Motor neuron (in vitro differentiated cells): ENCODE results near the gene MAP1LC3B2. TPM values are rescaled to one million over a fixed set of nuclear protein-coding genes. Genes with fewer than 3 reads are reported as not detected.
"Not testable (repeated sequence)": the region's sequence is repeated elsewhere in the genome, so short reads cannot be mapped to it uniquely, and the experiment has no call there.

Experiments
- ATAC-seq, 8 experiments: fragments of 200-7000 bp; cut with Tn5 transposase; replicated peaks in 6 of 8; 2 replicates each; pipeline ENCODE4 v1.8.0; 2021; ENCODE audit warnings: mild to moderate bottlenecking in 8 of 8, moderate library complexity in 8 of 8
- H3K27ac ChIP-seq, 2 donors: fragments of 250-450 bp; sonication (Bioruptor Pico); 2 replicates each; pipeline ENCODE4 v1.9.0; 2021; ENCODE audit warnings: antibody characterized with exemption in 2 of 2, mild to moderate bottlenecking in 2 of 2, moderate library complexity in 1 of 2
- H3K4me1 ChIP-seq, 2 donors: fragments of 250-450 bp; sonication (Bioruptor Pico); replicated peaks in 1 of 2; 2 replicates each; pipeline ENCODE4 v1.6.1; 2021; ENCODE audit warnings: antibody characterized with exemption in 2 of 2, mild to moderate bottlenecking in 2 of 2, moderate library complexity in 1 of 2
- H3K4me3 ChIP-seq, 5 donors: fragments of 250-450 bp; sonication (Bioruptor Pico); 2 replicates each; pipeline ENCODE4 v1.9.0; 2021; ENCODE audit warnings: antibody characterized with exemption in 5 of 5, mild to moderate bottlenecking in 5 of 5, moderate library complexity in 4 of 5
- WGBS, 10 experiments: fragments of 450-650 bp; shearing (Covaris generic); methylation state at CpG; one replicate each; pipeline ENCODE4 v1.0.0; 2022; 5-methylcytosine and 5-hydroxymethylcytosine counted together
- in situ Hi-C, 9 experiments: fragments of 400-800 bp; cut with MboI; loops; one replicate each; pipeline ENCODE4 v1.15.0; 2021; ENCODE audit warnings: low sequenced_read_pairs in 9 of 9, low pct_unique_long_range_greater_than_20kb in 2 of 9; ENCODE audit not compliant: unreplicated experiment in 9 of 9
- total RNA-seq, 8 experiments: library from RNA; unstranded; fragments of 300-600 nt; gene quantifications; 2 replicates each; pipeline versions ENCODE4 v1.2.3 to v1.2.4, GENCODE V29; 2022

The MAP1LC3B2 gene
- total RNA-seq, 8 experiments from 2014 or later = 0.61 to 3.8 (median 1.1) TPM

DNA sequence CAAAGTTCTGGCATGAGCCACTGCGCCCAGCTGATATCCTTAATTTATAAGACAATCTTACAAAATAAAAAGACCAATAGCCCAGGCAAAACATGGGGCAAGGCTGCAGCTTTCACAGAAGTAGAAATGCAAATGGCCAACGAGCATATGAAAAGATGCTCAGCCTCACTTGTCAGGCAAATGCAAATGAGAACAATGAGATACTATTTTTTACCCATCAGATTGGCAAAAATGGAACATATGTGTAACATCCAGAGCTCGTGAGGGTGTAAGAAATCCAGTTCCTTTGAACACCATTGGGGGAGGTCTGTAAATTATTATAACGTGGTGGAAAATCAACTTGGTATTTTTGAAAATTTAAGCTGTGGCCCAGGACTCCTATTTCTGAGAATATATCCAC lies 14.6 kb downstream of the MAP1LC3B2 start:
- 21 to 100% (median 64%) methylated on average over 1 to 4 of the region's 4 CpGs for WGBS, 10 experiments
- in situ Hi-C loops = no loop called here
- Histone ChIP-seq H3K27ac (no peak overlapping the region), H3K4me3 (no peak overlapping the region), H3K4me1 (no peaks in the 10 kb centered on the region)
- ATAC-seq = no peak

GRCh38 chr12:116575754-116576153 lies 16.6 kb downstream of the MAP1LC3B2 start:
- in situ Hi-C loops = loop anchor here in 1 of 9 experiments (25.0 kb wide), 1 partner anchor 288 kb away; the partner anchor contains the start of gene MED13L
- not testable (repeated sequence) for H3K4me3 ChIP-seq, H3K27ac ChIP-seq, ATAC-seq, H3K4me1 ChIP-seq
- WGBS, 10 experiments = 90 to 100% (median 96%) methylated on average over 2 to 12 of the region's 24 CpGs; no CpG with 5 or more reads in 5 of the 10 experiments

- H3K4me3 ChIP-seq = no peak overlapping the region
- H3K4me1 ChIP-seq = no peaks in the 10 kb centered on the region
- no peak for ATAC-seq
- WGBS, 10 experiments = 33 to 97% (median 90%) methylated on average over 1 to 4 of the region's 4 CpGs; no CpG with 5 or more reads in 1 of the 10 experiments
- H3K27ac ChIP-seq = no peak overlapping the region
- in situ Hi-C loops = loop anchor here in 1 of 9 experiments (25.0 kb wide), 1 partner anchor 290 kb away; the partner anchor contains the start of gene MED13L
Measured at GRCh38 chr12:116577154-116577561, 18.0 kb downstream of the MAP1LC3B2 start.

DNA sequence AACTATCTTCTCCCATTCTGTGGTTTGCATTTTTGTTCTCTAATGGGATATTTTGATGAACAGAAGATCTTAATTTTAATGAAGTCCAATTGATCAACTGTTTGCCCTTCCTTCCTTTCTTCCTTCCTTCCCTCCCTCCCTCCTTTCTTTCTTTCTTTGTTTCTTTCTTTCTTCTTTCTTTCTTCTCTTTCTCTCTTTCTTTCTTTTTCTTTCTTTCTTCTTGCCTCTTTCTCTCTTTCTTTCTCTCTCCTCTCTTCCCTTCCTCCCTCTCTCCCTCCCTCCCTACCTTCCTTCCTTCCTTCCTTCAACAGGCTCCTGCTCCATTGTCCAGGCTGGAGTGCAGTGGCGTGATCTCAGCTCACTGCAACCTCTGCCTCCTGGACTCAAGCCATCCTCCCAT lies 18.9 kb downstream of the MAP1LC3B2 start:
- H3K4me3 ChIP-seq = no peak overlapping the region
- peaks cover 4 to 5% of the 10 kb centered on the region in 2 donors for H3K4me1 ChIP-seq
- in situ Hi-C loops = loop anchor here in 1 of 9 experiments (25.0 kb wide), 1 partner anchor 291 kb away; the partner anchor contains the start of gene MED13L
- ATAC-seq = no peak
- H3K27ac ChIP-seq = no peak overlapping the region
- 96 to 100% (median 100%) methylated on average over 1 of the region's 1 CpG; no CpG with 5 or more reads in 2 of the 10 experiments for WGBS, 10 experiments

DNA sequence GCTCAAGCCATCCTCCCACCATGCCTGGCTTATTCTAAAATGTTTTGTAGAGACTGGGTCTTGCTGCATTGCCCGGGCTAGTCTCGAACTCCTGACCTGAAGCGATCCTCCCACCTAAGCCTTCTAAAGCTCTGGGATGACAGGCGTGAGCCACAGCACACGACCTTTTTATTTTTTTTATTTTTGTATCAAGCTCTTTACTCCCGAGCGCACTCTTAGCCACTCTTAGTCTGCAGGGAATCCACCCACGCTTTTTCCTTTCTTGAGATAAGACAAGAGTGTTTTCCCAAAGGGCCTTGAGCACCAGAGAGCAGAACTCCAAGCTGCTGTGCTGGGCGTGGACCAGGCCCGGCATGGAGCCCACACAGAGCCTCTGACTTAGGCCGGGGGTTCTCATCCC lies 23.4 kb downstream of the MAP1LC3B2 start:
- peak in 4 of 8 experiments; percentile 11 to 45 (median 22) for ATAC-seq
- WGBS, 10 experiments = 30 to 83% (median 70%) methylated on average over 2 to 11 of the region's 11 CpGs; no CpG with 5 or more reads in 3 of the 10 experiments
- no peak overlapping the region for H3K4me3 ChIP-seq
- H3K27ac ChIP-seq = peak overlapping the region in 1 of 2 donors; percentile 12
- in situ Hi-C loops = loop anchor here in 1 of 9 experiments (25.0 kb wide), 1 partner anchor 295 kb away; the partner anchor contains the start of gene MED13L
- H3K4me1 ChIP-seq = peaks cover 10 to 11% of the 10 kb centered on the region in 2 donors

GRCh38 chr12:116583129-116583694 lies 24.0 kb downstream of the MAP1LC3B2 start:
- peak in 3 of 8 experiments; percentile 21 to 53 (median 52) for ATAC-seq
- 38 to 100% (median 65%) methylated on average over 1 to 6 of the region's 6 CpGs for WGBS, 10 experiments
- in situ Hi-C loops = loop anchor here in 1 of 9 experiments (25.0 kb wide), 1 partner anchor 296 kb away; the partner anchor contains the start of gene MED13L
- H3K4me1 ChIP-seq = peaks cover 10 to 11% of the 10 kb centered on the region in 2 donors
- no peak overlapping the region for H3K4me3 ChIP-seq
- H3K27ac ChIP-seq = no peak overlapping the region

GRCh38 chr12:116587270-116587669 lies 28.1 kb downstream of the MAP1LC3B2 start:
- no peak for ATAC-seq
- Histone ChIP-seq H3K4me1 (peaks cover 10 to 13% of the 10 kb centered on the region in 2 donors), H3K27ac (no peak overlapping the region), H3K4me3 (no peak overlapping the region)
- in situ Hi-C loops = loop anchor here in 1 of 9 experiments (25.0 kb wide), 1 partner anchor 300 kb away; the partner anchor contains the start of gene MED13L
- 50 to 100% (median 86%) methylated on average over 1 to 2 of the region's 2 CpGs; no CpG with 5 or more reads in 2 of the 10 experiments for WGBS, 10 experiments

DNA sequence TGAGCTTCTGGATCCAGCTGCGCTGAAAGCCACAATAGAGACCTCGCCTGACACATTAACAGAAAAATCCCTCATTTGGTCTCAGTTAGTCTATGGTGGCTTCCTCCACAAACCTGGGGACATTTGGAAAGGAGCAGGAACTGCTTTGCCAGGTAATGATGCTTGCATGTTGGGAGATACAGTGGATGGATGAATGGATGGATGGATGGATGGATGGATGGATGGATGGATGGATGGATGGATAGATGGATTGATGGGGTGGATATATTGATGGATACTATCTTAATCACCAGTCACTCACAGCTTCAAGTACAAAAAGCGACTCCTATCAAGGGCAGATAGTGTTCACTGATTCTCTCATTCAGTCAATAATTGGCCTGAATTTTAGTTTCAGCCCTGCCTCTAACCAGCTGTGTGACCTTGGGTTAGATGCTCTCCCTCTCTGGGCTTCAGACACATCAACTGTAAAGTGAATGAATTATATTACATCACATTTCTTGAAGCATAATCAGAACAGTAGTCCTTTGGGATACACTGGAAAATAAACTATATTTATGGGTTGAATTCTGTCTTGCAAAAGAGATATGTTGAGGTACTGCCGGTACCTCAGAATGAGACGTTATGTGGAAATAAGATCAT lies 29.3 kb downstream of the MAP1LC3B2 start:
- no peak for ATAC-seq
- peaks cover 1 to 4% of the 10 kb centered on the region in 2 donors for H3K4me1 ChIP-seq
- WGBS, 10 experiments = 60 to 100% (median 87%) methylated on average over 1 to 4 of the region's 5 CpGs; no CpG with 5 or more reads in 1 of the 10 experiments
- in situ Hi-C loops = loop anchor here in 1 of 9 experiments (25.0 kb wide), 1 partner anchor 301 kb away; the partner anchor contains the start of gene MED13L
- H3K27ac ChIP-seq = no peak overlapping the region
- H3K4me3 ChIP-seq = no peak overlapping the region

GRCh38 chr12:116589581-116589980 lies 30.4 kb downstream of the MAP1LC3B2 start:
- H3K27ac ChIP-seq = no peak overlapping the region
- no peak overlapping the region for H3K4me3 ChIP-seq
- WGBS, 10 experiments = 75 to 96% (median 90%) methylated on average over 3 to 9 of the region's 9 CpGs; no CpG with 5 or more reads in 1 of the 10 experiments
- ATAC-seq = no peak
- peaks cover 0 to 2% of the 10 kb centered on the region in 2 donors for H3K4me1 ChIP-seq
- in situ Hi-C loops = loop anchor here in 1 of 9 experiments (25.0 kb wide), 1 partner anchor 302 kb away; the partner anchor contains the start of gene MED13L

GRCh38 chr12:116590561-116590960 lies 31.4 kb downstream of the MAP1LC3B2 start:
- 13 to 40% (median 40%) methylated on average over 1 of the region's 1 CpG; no CpG with 5 or more reads in 7 of the 10 experiments for WGBS, 10 experiments
- H3K4me3 ChIP-seq = no peak overlapping the region
- H3K27ac ChIP-seq = no peak overlapping the region
- no peak for ATAC-seq
- peaks cover 0 to 2% of the 10 kb centered on the region in 2 donors for H3K4me1 ChIP-seq
- in situ Hi-C loops = loop anchor here in 1 of 9 experiments (25.0 kb wide), 1 partner anchor 303 kb away; the partner anchor contains the start of gene MED13L

DNA sequence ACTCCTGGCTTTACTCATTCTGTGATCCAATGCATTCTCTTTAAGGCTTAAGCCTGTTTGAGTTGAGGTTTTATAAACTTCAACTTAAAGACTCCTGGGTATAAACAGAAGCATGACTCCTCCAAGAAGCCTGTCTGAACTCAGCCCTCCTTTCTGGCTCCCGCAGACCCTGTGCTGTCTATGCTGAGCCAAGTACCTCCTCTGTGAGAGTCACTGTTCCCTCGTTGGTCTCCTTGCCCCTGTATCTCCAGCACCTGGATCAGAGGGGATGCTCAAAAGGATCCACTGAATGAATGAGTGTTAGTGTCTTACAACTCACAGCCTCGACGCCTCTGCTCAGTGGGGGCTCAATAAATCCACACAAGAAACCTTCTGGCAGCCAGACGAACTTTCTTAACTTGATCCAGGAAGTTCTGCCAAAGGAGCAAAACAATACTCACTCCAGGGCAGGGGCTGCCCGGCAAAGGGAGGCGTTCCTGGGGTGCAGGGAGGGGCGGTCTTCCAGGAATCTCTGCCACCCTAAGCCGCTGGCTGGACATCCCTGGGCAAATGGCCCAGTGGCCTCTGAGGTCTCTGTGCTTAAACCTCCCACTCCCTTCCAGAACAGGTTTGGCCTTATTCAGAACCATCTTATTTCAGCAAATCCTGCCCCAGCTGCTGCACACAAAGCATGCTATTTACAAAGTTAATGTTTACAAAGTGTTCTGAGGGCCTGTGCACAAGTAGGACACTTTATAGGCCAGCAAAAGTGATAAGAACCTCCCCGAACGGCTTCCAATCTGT lies 32.9 kb downstream of the MAP1LC3B2 start:
- no peak overlapping the region for H3K27ac ChIP-seq
- peaks cover 0 to 2% of the 10 kb centered on the region in 2 donors for H3K4me1 ChIP-seq
- no peak overlapping the region for H3K4me3 ChIP-seq
- in situ Hi-C loops = loop anchor here in 1 of 9 experiments (25.0 kb wide), 1 partner anchor 305 kb away; the partner anchor contains the start of gene MED13L
- ATAC-seq = peak in 4 of 8 experiments; percentile 14 to 73 (median 48)
- WGBS, 10 experiments = 21 to 83% (median 63%) methylated on average over 1 to 7 of the region's 11 CpGs; no CpG with 5 or more reads in 3 of the 10 experiments

DNA sequence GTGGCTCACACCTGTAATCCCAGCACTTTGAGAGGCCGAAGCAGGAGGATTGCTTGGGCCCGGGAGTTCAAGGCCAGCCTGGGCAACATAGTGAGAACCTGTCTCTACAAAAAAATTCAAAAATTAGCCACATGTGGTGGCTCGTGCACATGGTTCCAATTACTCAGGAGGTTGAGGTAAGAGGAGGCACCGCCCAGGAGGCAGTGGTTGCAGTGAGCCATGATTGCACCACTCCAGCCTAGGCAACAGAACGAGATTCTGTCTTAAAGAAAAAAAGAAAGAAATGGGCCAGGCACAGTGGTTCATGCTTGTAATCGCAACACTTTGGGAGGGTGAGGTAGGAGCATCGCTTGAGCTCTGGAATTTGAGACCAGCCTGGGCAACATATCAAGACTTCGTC lies 33.5 kb downstream of the MAP1LC3B2 start:
- in situ Hi-C loops = loop anchor here in 1 of 9 experiments (25.0 kb wide), 1 partner anchor 305 kb away; the partner anchor contains the start of gene MED13L
- ATAC-seq = peak in 2 of 8 experiments; percentile 85 to 88

More for the DNA sequence above, 33.5 kb downstream of the MAP1LC3B2 start:
- H3K27ac ChIP-seq = no peak overlapping the region
- H3K4me1 ChIP-seq = peaks cover 0 to 2% of the 10 kb centered on the region in 2 donors
- WGBS, 10 experiments = 0 to 100% (median 94%) methylated on average over 1 to 7 of the region's 8 CpGs; no CpG with 5 or more reads in 2 of the 10 experiments
- no peak overlapping the region for H3K4me3 ChIP-seq
